HEK293 (cell line): ENCODE data around the gene PCSK5.

Source experiments
- CTCF ChIA-PET: fragments of 350-600 bp; formaldehyde crosslinking; extraction: SDS; loops from one replicate; lab custom pipeline; 2021; ENCODE audit warnings: antibody characterized with exemption; lab: Yijun Ruan, JAX
- POLR2A ChIA-PET: fragments of 300-600 bp; formaldehyde crosslinking; extraction: SDS; loops from one replicate; lab custom pipeline; 2020; ENCODE audit warnings: antibody characterized with exemption, inconsistent platforms; lab: Yijun Ruan, JAX
- H3K27ac ChIP-seq: fragments of 200-500 bp; sonication (Bioruptor generic); 2 replicates; pipeline ENCODE4 v1.5.1; 2014; ENCODE audit warnings: low read depth, low read length, control low read depth, inconsistent platforms; ENCODE audit errors: extremely low read depth
- H3K36me3 ChIP-seq, 2 experiments: fragments of 200-500 bp in 1 of 2; sonication (Bioruptor generic) in 1 of 2; 1 replicate in 1 of 2; 2 replicates in 1 of 2; pipeline ENCODE4 v1.5.1; 2014 to 2017; ENCODE audit warnings: inconsistent platforms in 2 of 2, low read length in 2 of 2; ENCODE audit not compliant: control insufficient read depth in 2 of 2, insufficient read depth in 1 of 2
- H3K4me1 ChIP-seq: fragments of 200-500 bp; sonication (Bioruptor generic); 2 replicates; pipeline ENCODE4 v1.5.1; 2014; ENCODE audit warnings: mild to moderate bottlenecking, low read length, inconsistent platforms; ENCODE audit not compliant: control insufficient read depth, insufficient read depth
- H3K4me3 ChIP-seq: 2 replicates; pipeline ENCODE4 v1.5.1; 2011; ENCODE audit warnings: low read depth, mild to moderate bottlenecking, control low read depth, low read length, moderate library complexity
- H3K9me3 ChIP-seq: fragments of 200-500 bp; sonication (Bioruptor generic); 2 replicates; pipeline ENCODE4 v1.5.1; 2014; ENCODE audit warnings: low read depth, low read length, inconsistent platforms; ENCODE audit not compliant: control insufficient read depth, insufficient read depth
- GFI1B ChIP-seq: fragments of 450-650 bp; formaldehyde crosslinking; IDR thresholded peaks from 2 replicates; pipeline ENCODE4 v1.5.1; 2016; ENCODE audit warnings: missing biosample characterization, missing genetic modification characterization
- HOXC10 ChIP-seq: sonication (generic); formaldehyde crosslinking; IDR thresholded peaks from 2 replicates; pipeline ENCODE4 v1.8.1; 2023; ENCODE audit warnings: mild to moderate bottlenecking, missing genetic modification reagents
- SCRT1 ChIP-seq: fragments of 450-650 bp; formaldehyde crosslinking; IDR thresholded peaks from 2 replicates; pipeline ENCODE4 v1.5.1; 2016; ENCODE audit warnings: missing biosample characterization, missing genetic modification characterization, borderline replicate concordance
- SETDB1 ChIP-seq: IDR thresholded peaks from one replicate; pipeline ENCODE4 v1.6.1; 2017; ENCODE audit warnings: mild to moderate bottlenecking, low read length, moderate library complexity, mixed read lengths; ENCODE audit not compliant: insufficient read length
- SP3 ChIP-seq: fragments of 450-650 bp; formaldehyde crosslinking; IDR thresholded peaks from 2 replicates; pipeline ENCODE4 v1.5.1; 2016; ENCODE audit warnings: missing biosample characterization, missing genetic modification characterization
- YY1 ChIP-seq: fragments of 450-650 bp; formaldehyde crosslinking; IDR thresholded peaks from 2 replicates; pipeline ENCODE4 v1.5.1; 2018; ENCODE audit warnings: missing biosample characterization, missing genetic modification characterization
- ZNF19 ChIP-seq: fragments of 450-650 bp; formaldehyde crosslinking; IDR thresholded peaks from 2 replicates; pipeline ENCODE4; 2016; ENCODE audit warnings: missing biosample characterization, missing genetic modification characterization, low read depth
- ZNF202 ChIP-seq: fragments of 450-650 bp; formaldehyde crosslinking; IDR thresholded peaks from 2 replicates; pipeline ENCODE4 v1.5.1; 2016; ENCODE audit warnings: missing biosample characterization, missing genetic modification characterization, borderline replicate concordance
- ZNF266 ChIP-seq: fragments of 450-650 bp; formaldehyde crosslinking; IDR thresholded peaks from 2 replicates; pipeline ENCODE4 v1.5.1; 2016; ENCODE audit warnings: missing biosample characterization, missing genetic modification characterization, low read depth
- ZNF280D ChIP-seq: fragments of 450-650 bp; formaldehyde crosslinking; IDR thresholded peaks from 2 replicates; pipeline ENCODE4 v1.5.1; 2016; ENCODE audit warnings: missing biosample characterization, missing genetic modification characterization
- ZNF302 ChIP-seq: fragments of 450-650 bp; formaldehyde crosslinking; IDR thresholded peaks from 2 replicates; pipeline ENCODE4 v1.5.1; 2016; ENCODE audit warnings: missing biosample characterization, missing genetic modification characterization, low read depth
- ZNF311 ChIP-seq: fragments of 450-650 bp; formaldehyde crosslinking; IDR thresholded peaks from 2 replicates; pipeline ENCODE4 v1.5.1; 2017; ENCODE audit warnings: missing biosample characterization, missing genetic modification characterization, borderline replicate concordance
- ZNF521 ChIP-seq: fragments of 450-650 bp; formaldehyde crosslinking; IDR thresholded peaks from 2 replicates; pipeline ENCODE4 v1.5.1; 2017; ENCODE audit warnings: missing biosample characterization, mild to moderate bottlenecking, missing genetic modification characterization
- ZNF529 ChIP-seq: fragments of 450-650 bp; formaldehyde crosslinking; IDR thresholded peaks from 2 replicates; pipeline ENCODE4 v1.5.1; 2017; ENCODE audit warnings: missing genetic modification characterization, missing biosample characterization; ENCODE audit not compliant: insufficient replicate concordance
- ZNF530 ChIP-seq: fragments of 450-650 bp; formaldehyde crosslinking; IDR thresholded peaks from 2 replicates; pipeline ENCODE4 v1.5.1; 2016; ENCODE audit warnings: low read depth, missing biosample characterization, missing genetic modification characterization
- ZNF610 ChIP-seq: fragments of 450-650 bp; formaldehyde crosslinking; IDR thresholded peaks from 2 replicates; pipeline ENCODE4 v1.5.1; 2016; ENCODE audit warnings: missing biosample characterization, missing genetic modification characterization, borderline replicate concordance
- ZNF623 ChIP-seq: fragments of 450-650 bp; formaldehyde crosslinking; IDR thresholded peaks from 2 replicates; pipeline ENCODE4 v1.5.1; 2016; ENCODE audit warnings: missing biosample characterization, missing genetic modification characterization
- ZNF670 ChIP-seq: fragments of 450-650 bp; formaldehyde crosslinking; IDR thresholded peaks from 2 replicates; pipeline ENCODE4 v1.5.1; 2016; ENCODE audit warnings: missing biosample characterization, missing genetic modification characterization, low read depth
- ZNF707 ChIP-seq: fragments of 450-650 bp; formaldehyde crosslinking; IDR thresholded peaks from 2 replicates; pipeline ENCODE4 v1.5.1; 2016; ENCODE audit warnings: missing biosample characterization, missing genetic modification characterization
- TF ChIP-seq, protein P1 (sequence below): fragments of 450-650 bp; formaldehyde crosslinking; conservative IDR thresholded peaks from 2 replicates; pipeline ENCODE4 v1.5.1; 2016; ENCODE audit warnings: low read depth, missing biosample characterization, missing genetic modification characterization
- TF ChIP-seq, protein P2 (sequence below): sonication (generic); formaldehyde crosslinking; IDR thresholded peaks from 2 replicates; pipeline ENCODE4 v1.8.1; 2022; ENCODE audit warnings: mild to moderate bottlenecking, moderate library complexity, missing genetic modification reagents
- TF ChIP-seq, protein P3 (sequence below): fragments of 450-650 bp; formaldehyde crosslinking; IDR thresholded peaks from 2 replicates; pipeline ENCODE4 v1.5.1; 2016; ENCODE audit warnings: missing biosample characterization, missing genetic modification characterization

PCSK5 gene

GRCh38 chr9:76206821-76207220 is 316.3 kb downstream of the PCSK5 start:
- ChIA-PET POLR2A (no interaction called here), CTCF (no interaction called here)
- Histone ChIP-seq H3K36me3 (no peaks in the 10 kb centered on the region), H3K4me3 (no peak overlapping the region), H3K27ac (no peak overlapping the region), H3K9me3 (no peaks in the 10 kb centered on the region), H3K4me1 (no peaks in the 10 kb centered on the region)
- TF ChIP-seq ZNF280D (no peak), ZNF266 (tag by site-specific recombination) (0 out of 2 replicates have a peak, but pooled peaks have one; percentile 12)

DNA sequence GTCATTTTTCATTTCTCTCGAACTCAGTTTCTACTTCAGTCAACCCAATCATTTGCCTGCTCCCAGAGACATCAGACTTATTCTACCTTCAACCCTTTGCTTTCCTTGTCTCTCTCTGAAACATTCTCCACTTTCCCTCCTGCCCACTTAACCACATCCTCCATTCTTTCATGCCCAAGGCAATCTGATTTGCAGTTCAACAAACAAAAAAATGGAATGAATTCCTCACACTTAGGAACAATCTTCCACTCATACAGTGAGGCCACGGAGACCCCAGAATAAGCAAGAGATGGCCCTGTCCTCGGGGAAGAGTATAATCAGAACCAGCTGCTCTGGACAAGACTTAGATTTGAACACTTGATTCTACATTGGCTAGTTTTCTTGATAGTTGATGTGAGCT is 323.3 kb downstream of the PCSK5 start:
- no peak overlapping the region for H3K4me3 ChIP-seq
- no peak for TF ChIP-seq HOXC10 (CRISPR knock-in tag)
- TF ChIP-seq ZNF707 (tag by site-specific recombination), result no peak
- TF ChIP-seq, all 188 proteins: peak for 0
- no peaks in the 10 kb centered on the region for H3K9me3 ChIP-seq
- ChIA-PET POLR2A (interaction anchor here (0.6 kb wide), 1 partner anchor 480 kb away, joined by 3 read pairs; no protein-coding TSS in a partner anchor), CTCF (no interaction called here)
- H3K4me1 ChIP-seq, result no peaks in the 10 kb centered on the region
- H3K36me3 ChIP-seq, result no peaks in the 10 kb centered on the region
- H3K27ac ChIP-seq, result no peak overlapping the region

DNA sequence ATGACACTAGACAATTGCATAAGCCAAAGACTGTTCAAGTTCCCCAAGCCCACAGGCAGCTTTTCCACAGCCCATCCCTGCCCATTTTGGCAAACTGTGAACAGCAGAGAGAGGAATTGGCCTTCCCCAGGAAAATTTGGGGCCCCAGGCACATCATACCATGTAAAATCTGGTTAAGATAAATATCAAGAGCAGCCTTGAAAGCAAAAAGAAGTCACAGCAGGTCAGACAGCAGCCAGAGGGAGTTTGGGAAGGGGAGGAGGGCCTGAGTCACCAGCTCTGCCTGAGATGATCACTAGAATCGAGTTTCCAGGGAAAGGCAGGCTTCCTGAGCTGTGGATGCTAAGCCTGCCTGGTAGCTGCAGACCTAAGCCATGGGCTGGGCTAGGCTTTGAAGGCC is 324.6 kb downstream of the PCSK5 start:
- no peak for TF ChIP-seq GFI1B (tag by site-specific recombination)
- no peak for TF ChIP-seq ZNF311 (tag by site-specific recombination)
- TF ChIP-seq ZNF670 (tag by site-specific recombination), result no peak
- TF ChIP-seq ZNF530 (tag by site-specific recombination), result no peak
- TF ChIP-seq, protein P1, sequence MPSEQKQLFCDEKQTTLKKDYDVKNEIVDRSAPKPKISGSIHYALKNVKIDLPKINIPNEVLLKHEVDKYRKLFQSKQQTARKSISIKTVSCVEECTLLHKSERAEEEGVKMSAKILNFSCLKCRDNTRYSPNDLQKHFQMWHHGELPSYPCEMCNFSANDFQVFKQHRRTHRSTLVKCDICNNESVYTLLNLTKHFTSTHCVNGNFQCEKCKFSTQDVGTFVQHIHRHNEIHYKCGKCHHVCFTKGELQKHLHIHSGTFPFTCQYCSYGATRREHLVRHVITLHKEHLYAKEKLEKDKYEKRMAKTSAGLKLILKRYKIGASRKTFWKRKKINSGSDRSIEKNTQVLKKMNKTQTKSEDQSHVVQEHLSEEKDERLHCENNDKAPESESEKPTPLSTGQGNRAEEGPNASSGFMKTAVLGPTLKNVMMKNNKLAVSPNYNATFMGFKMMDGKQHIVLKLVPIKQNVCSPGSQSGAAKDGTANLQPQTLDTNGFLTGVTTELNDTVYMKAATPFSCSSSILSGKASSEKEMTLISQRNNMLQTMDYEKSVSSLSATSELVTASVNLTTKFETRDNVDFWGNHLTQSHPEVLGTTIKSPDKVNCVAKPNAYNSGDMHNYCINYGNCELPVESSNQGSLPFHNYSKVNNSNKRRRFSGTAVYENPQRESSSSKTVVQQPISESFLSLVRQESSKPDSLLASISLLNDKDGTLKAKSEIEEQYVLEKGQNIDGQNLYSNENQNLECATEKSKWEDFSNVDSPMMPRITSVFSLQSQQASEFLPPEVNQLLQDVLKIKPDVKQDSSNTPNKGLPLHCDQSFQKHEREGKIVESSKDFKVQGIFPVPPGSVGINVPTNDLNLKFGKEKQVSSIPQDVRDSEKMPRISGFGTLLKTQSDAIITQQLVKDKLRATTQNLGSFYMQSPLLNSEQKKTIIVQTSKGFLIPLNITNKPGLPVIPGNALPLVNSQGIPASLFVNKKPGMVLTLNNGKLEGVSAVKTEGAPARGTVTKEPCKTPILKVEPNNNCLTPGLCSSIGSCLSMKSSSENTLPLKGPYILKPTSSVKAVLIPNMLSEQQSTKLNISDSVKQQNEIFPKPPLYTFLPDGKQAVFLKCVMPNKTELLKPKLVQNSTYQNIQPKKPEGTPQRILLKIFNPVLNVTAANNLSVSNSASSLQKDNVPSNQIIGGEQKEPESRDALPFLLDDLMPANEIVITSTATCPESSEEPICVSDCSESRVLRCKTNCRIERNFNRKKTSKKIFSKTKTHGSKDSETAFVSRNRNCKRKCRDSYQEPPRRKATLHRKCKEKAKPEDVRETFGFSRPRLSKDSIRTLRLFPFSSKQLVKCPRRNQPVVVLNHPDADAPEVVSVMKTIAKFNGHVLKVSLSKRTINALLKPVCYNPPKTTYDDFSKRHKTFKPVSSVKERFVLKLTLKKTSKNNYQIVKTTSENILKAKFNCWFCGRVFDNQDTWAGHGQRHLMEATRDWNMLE (tag by site-specific recombination), result no peak
- no peak for TF ChIP-seq ZNF529
- TF ChIP-seq ZNF19 (tag by site-specific recombination), result no peak
- TF ChIP-seq SETDB1, result no peak
- TF ChIP-seq, protein P2, sequence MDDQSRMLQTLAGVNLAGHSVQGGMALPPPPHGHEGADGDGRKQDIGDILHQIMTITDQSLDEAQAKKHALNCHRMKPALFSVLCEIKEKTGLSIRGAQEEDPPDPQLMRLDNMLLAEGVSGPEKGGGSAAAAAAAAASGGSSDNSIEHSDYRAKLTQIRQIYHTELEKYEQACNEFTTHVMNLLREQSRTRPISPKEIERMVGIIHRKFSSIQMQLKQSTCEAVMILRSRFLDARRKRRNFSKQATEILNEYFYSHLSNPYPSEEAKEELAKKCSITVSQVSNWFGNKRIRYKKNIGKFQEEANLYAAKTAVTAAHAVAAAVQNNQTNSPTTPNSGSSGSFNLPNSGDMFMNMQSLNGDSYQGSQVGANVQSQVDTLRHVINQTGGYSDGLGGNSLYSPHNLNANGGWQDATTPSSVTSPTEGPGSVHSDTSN (CRISPR knock-in tag), result no peak
- no peak for TF ChIP-seq ZNF521 (tag by site-specific recombination)
- no peak for TF ChIP-seq YY1
- TF ChIP-seq SP3 (tag by site-specific recombination), result no peak
- no peak for TF ChIP-seq SCRT1 (tag by site-specific recombination)
- no peak for TF ChIP-seq ZNF610
- TF ChIP-seq ZNF623 (tag by site-specific recombination), result no peak
- no peak for TF ChIP-seq ZNF202
- TF ChIP-seq, protein P3, sequence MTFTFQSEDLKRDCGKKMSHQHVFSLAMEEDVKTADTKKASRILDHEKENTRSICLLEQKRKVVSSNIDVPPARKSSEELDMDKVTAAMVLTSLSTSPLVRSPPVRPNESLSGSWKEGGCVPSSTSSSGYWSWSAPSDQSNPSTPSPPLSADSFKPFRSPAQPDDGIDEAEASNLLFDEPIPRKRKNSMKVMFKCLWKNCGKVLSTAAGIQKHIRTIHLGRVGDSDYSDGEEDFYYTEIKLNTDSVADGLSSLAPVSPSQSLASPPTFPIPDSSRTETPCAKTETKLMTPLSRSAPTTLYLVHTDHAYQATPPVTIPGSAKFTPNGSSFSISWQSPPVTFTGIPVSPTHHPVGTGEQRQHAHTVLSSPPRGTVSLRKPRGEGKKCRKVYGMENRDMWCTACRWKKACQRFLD (tag by site-specific recombination), result no peak
- no peak for TF ChIP-seq ZNF302 (tag by site-specific recombination)
- H3K36me3 ChIP-seq, result no peaks in the 10 kb centered on the region
- no peak overlapping the region for H3K27ac ChIP-seq
- H3K4me1 ChIP-seq, result no peaks in the 10 kb centered on the region
- ChIA-PET CTCF (interaction anchor here (0.6 to 0.8 kb wide), 2 partner anchors 10 to 724 kb away, joined by 3 to 4 read pairs; no protein-coding TSS in a partner anchor), POLR2A (no interaction called here)
- no peaks in the 10 kb centered on the region for H3K9me3 ChIP-seq
- no peak overlapping the region for H3K4me3 ChIP-seq
